HEK293 (cell line): ENCODE results near the gene AP5S1.

Experiments
- GFI1B ChIP-seq: fragments of 450-650 bp; formaldehyde crosslinking; IDR thresholded peaks from 2 replicates; pipeline ENCODE4 v1.5.1; 2016; ENCODE audit warnings: missing biosample characterization, missing genetic modification characterization
- HOXA7 ChIP-seq: sonication (generic); formaldehyde crosslinking; IDR thresholded peaks from 2 replicates; pipeline ENCODE4 v1.8.1; 2022; ENCODE audit warnings: missing genetic modification reagents, borderline replicate concordance
- KLF7 ChIP-seq: fragments of 450-650 bp; formaldehyde crosslinking; IDR thresholded peaks from 2 replicates; pipeline ENCODE4 v1.5.1; 2016; ENCODE audit warnings: missing biosample characterization, missing genetic modification characterization, borderline replicate concordance
- MZF1 ChIP-seq: fragments of 450-650 bp; formaldehyde crosslinking; IDR thresholded peaks from 2 replicates; pipeline ENCODE4 v1.5.1; 2017; ENCODE audit warnings: missing biosample characterization, missing genetic modification characterization, borderline replicate concordance
- OSR2 ChIP-seq: fragments of 450-650 bp; formaldehyde crosslinking; IDR thresholded peaks from 2 replicates; pipeline ENCODE4 v1.5.1; 2016; ENCODE audit warnings: missing biosample characterization, missing genetic modification characterization
- OVOL3 ChIP-seq: fragments of 450-650 bp; formaldehyde crosslinking; IDR thresholded peaks from 2 replicates; pipeline ENCODE4 v1.5.1; 2016; ENCODE audit warnings: missing biosample characterization, missing genetic modification characterization
- SALL2 ChIP-seq: fragments of 450-650 bp; formaldehyde crosslinking; IDR thresholded peaks from 2 replicates; pipeline ENCODE4 v1.5.0; 2017; ENCODE audit warnings: missing biosample characterization, mild to moderate bottlenecking, missing genetic modification characterization, borderline replicate concordance
- SP2 ChIP-seq: fragments of 450-650 bp; formaldehyde crosslinking; IDR thresholded peaks from 2 replicates; pipeline ENCODE4 v1.5.1; 2016; ENCODE audit warnings: missing biosample characterization, missing genetic modification characterization
- ZBTB1 ChIP-seq: fragments of 450-650 bp; formaldehyde crosslinking; IDR thresholded peaks from 2 replicates; pipeline ENCODE4 v1.5.1; 2016; ENCODE audit warnings: missing biosample characterization, missing genetic modification characterization
- ZBTB20 ChIP-seq: fragments of 450-650 bp; formaldehyde crosslinking; IDR thresholded peaks from 2 replicates; pipeline ENCODE4 v1.5.1; 2016; ENCODE audit warnings: missing biosample characterization, missing genetic modification characterization
- ZFP69B ChIP-seq: fragments of 450-650 bp; formaldehyde crosslinking; IDR thresholded peaks from 2 replicates; pipeline ENCODE4 v1.5.1; 2016; ENCODE audit warnings: missing biosample characterization, missing genetic modification characterization
- ZNF114 ChIP-seq: fragments of 450-650 bp; formaldehyde crosslinking; IDR thresholded peaks from 2 replicates; pipeline ENCODE4 v1.5.0; 2017; ENCODE audit warnings: missing biosample characterization, missing genetic modification characterization
- ZNF138 ChIP-seq: fragments of 450-650 bp; formaldehyde crosslinking; IDR thresholded peaks from 2 replicates; pipeline ENCODE4 v1.5.1; 2016; ENCODE audit warnings: missing biosample characterization, missing genetic modification characterization, borderline replicate concordance
- ZNF140 ChIP-seq: fragments of 450-650 bp; formaldehyde crosslinking; IDR thresholded peaks from 2 replicates; pipeline ENCODE4 v1.5.1; 2016; ENCODE audit warnings: missing biosample characterization, missing genetic modification characterization
- ZNF202 ChIP-seq: fragments of 450-650 bp; formaldehyde crosslinking; IDR thresholded peaks from 2 replicates; pipeline ENCODE4 v1.5.1; 2016; ENCODE audit warnings: missing biosample characterization, missing genetic modification characterization, borderline replicate concordance
- ZNF214 ChIP-seq: fragments of 450-650 bp; formaldehyde crosslinking; IDR thresholded peaks from 2 replicates; pipeline ENCODE4 v1.5.1; 2017; ENCODE audit warnings: missing biosample characterization, mild to moderate bottlenecking, missing genetic modification characterization, borderline replicate concordance
- ZNF292 ChIP-seq: fragments of 450-650 bp; formaldehyde crosslinking; IDR thresholded peaks from 2 replicates; pipeline ENCODE4 v1.5.1; 2016; ENCODE audit warnings: low read depth, missing biosample characterization, missing genetic modification characterization, borderline replicate concordance
- ZNF394 ChIP-seq: fragments of 450-650 bp; formaldehyde crosslinking; IDR thresholded peaks from 2 replicates; pipeline ENCODE4 v1.5.1; 2016; ENCODE audit warnings: missing biosample characterization, missing genetic modification characterization, mild to moderate bottlenecking, moderate library complexity, borderline replicate concordance
- ZNF404 ChIP-seq: fragments of 450-650 bp; formaldehyde crosslinking; IDR thresholded peaks from 2 replicates; pipeline ENCODE4 v1.5.1; 2017; ENCODE audit warnings: missing biosample characterization, missing genetic modification characterization
- ZNF426 ChIP-seq: fragments of 450-650 bp; formaldehyde crosslinking; IDR thresholded peaks from 2 replicates; pipeline ENCODE4 v1.5.1; 2017; ENCODE audit warnings: missing biosample characterization, missing genetic modification characterization, mild to moderate bottlenecking, inconsistent platforms, moderate library complexity
- ZNF501 ChIP-seq: fragments of 450-650 bp; formaldehyde crosslinking; IDR thresholded peaks from 2 replicates; pipeline ENCODE4 v1.5.1; 2016; ENCODE audit warnings: missing biosample characterization, missing genetic modification characterization
- ZNF521 ChIP-seq: fragments of 450-650 bp; formaldehyde crosslinking; IDR thresholded peaks from 2 replicates; pipeline ENCODE4 v1.5.1; 2017; ENCODE audit warnings: missing biosample characterization, mild to moderate bottlenecking, missing genetic modification characterization
- ZNF571 ChIP-seq: fragments of 450-650 bp; formaldehyde crosslinking; IDR thresholded peaks from 2 replicates; pipeline ENCODE4 v1.5.0; 2017; ENCODE audit warnings: missing biosample characterization, missing genetic modification characterization
- ZNF626 ChIP-seq: fragments of 450-650 bp; sonication (Bioruptor Pico); formaldehyde crosslinking; IDR thresholded peaks from 2 replicates; pipeline ENCODE4 v1.5.1; 2018; ENCODE audit warnings: missing biosample characterization, missing genetic modification characterization, inconsistent platforms
- ZNF76 ChIP-seq: fragments of 450-650 bp; formaldehyde crosslinking; IDR thresholded peaks from 2 replicates; pipeline ENCODE4; 2016; ENCODE audit warnings: low read depth, missing biosample characterization, missing genetic modification characterization, borderline replicate concordance
- ZNF776 ChIP-seq: fragments of 450-650 bp; formaldehyde crosslinking; IDR thresholded peaks from 2 replicates; pipeline ENCODE4 v1.5.0; 2017; ENCODE audit warnings: missing biosample characterization, missing genetic modification characterization, borderline replicate concordance
- ZSCAN30 ChIP-seq: fragments of 450-650 bp; IDR thresholded peaks from 2 replicates; pipeline ENCODE4 v1.5.1; 2018; ENCODE audit warnings: missing biosample characterization, mild to moderate bottlenecking, missing genetic modification characterization, moderate library complexity
- ZXDB ChIP-seq: fragments of 450-650 bp; formaldehyde crosslinking; IDR thresholded peaks from 2 replicates; pipeline ENCODE4 v1.5.1; 2016; ENCODE audit warnings: missing biosample characterization, missing genetic modification characterization
- TF ChIP-seq, protein P1 (sequence below): fragments of 450-650 bp; formaldehyde crosslinking; IDR thresholded peaks from 2 replicates; pipeline ENCODE4 v1.5.1; 2016; ENCODE audit warnings: missing biosample characterization, missing genetic modification characterization
- TF ChIP-seq, protein P2 (sequence below): fragments of 450-650 bp; formaldehyde crosslinking; IDR thresholded peaks from 2 replicates; pipeline ENCODE4 v1.5.1; 2016; ENCODE audit warnings: missing biosample characterization, missing genetic modification characterization, borderline replicate concordance
- TF ChIP-seq, protein P3 (sequence below): fragments of 450-650 bp; formaldehyde crosslinking; IDR thresholded peaks from 2 replicates; pipeline ENCODE4 v1.5.1; 2016; ENCODE audit warnings: missing biosample characterization, missing genetic modification characterization
- TF ChIP-seq, protein P4 (sequence below): fragments of 450-650 bp; formaldehyde crosslinking; conservative IDR thresholded peaks from 2 replicates; pipeline ENCODE4 v1.5.1; 2016; ENCODE audit warnings: low read depth, missing biosample characterization, missing genetic modification characterization

The AP5S1 gene

DNA sequence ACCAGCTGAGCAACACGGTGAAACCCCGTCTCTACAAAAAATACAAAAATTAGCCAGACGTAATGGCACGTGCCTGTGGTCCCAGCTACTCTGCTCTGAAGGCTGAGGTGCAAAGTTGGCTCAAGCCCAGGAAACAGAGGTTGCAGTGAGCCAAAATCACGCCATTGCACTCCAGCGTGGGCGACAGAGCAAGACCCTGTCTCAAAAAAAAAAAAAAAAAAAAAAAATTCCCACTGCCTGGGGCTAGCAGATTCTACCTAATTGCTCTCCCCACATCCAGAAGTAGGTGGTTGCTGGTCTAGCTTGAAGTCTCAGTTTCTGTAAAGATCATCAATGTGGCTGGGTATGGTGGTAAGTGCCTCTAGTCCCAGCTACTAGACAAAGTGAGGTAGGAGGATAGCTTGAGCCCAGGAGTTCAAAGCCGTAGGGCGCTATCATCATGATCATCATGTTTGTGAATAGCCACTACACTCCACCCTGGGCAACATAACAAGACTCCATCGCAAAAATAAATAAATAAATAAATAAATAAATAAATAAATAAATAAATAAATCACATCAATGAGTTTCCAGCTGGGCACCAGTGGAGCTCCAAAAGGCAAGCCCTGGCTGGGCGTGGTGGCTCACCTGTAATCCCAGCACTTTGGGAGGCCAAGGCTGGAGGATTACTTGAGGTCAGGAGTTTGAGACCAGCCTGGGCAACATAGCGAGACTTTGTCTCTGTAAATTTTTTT is 6.3 kb upstream of the AP5S1 start (continued):
- TF ChIP-seq, protein P1, sequence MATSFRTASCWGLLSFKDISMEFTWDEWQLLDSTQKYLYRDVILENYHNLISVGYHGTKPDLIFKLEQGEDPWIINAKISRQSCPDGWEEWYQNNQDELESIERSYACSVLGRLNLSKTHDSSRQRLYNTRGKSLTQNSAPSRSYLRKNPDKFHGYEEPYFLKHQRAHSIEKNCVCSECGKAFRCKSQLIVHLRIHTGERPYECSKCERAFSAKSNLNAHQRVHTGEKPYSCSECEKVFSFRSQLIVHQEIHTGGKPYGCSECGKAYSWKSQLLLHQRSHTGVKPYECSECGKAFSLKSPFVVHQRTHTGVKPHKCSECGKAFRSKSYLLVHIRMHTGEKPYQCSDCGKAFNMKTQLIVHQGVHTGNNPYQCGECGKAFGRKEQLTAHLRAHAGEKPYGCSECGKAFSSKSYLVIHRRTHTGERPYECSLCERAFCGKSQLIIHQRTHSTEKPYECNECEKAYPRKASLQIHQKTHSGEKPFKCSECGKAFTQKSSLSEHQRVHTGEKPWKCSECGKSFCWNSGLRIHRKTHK, result no peak
- no peak for TF ChIP-seq ZBTB1 (tag by site-specific recombination)
- TF ChIP-seq, protein P2, sequence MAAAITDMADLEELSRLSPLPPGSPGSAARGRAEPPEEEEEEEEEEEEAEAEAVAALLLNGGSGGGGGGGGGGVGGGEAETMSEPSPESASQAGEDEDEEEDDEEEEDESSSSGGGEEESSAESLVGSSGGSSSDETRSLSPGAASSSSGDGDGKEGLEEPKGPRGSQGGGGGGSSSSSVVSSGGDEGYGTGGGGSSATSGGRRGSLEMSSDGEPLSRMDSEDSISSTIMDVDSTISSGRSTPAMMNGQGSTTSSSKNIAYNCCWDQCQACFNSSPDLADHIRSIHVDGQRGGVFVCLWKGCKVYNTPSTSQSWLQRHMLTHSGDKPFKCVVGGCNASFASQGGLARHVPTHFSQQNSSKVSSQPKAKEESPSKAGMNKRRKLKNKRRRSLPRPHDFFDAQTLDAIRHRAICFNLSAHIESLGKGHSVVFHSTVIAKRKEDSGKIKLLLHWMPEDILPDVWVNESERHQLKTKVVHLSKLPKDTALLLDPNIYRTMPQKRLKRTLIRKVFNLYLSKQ (tag by site-specific recombination), result no peak
- TF ChIP-seq ZNF571 (tag by site-specific recombination), result no peak
- TF ChIP-seq SP2 (tag by site-specific recombination), result no peak
- peak; percentile 86 for TF ChIP-seq ZXDB (tag by site-specific recombination)
- TF ChIP-seq KLF7, result peak; percentile 52; the same call in 1 of the 2 replicates
- TF ChIP-seq ZNF501 (tag by site-specific recombination), result 0 out of 2 replicates have a peak, but pooled peaks have one; percentile 53
- no peak for TF ChIP-seq OSR2
- 0 out of 2 replicates have a peak, but pooled peaks have one; percentile 83 for TF ChIP-seq ZNF138 (tag by site-specific recombination)
- TF ChIP-seq, protein P3, sequence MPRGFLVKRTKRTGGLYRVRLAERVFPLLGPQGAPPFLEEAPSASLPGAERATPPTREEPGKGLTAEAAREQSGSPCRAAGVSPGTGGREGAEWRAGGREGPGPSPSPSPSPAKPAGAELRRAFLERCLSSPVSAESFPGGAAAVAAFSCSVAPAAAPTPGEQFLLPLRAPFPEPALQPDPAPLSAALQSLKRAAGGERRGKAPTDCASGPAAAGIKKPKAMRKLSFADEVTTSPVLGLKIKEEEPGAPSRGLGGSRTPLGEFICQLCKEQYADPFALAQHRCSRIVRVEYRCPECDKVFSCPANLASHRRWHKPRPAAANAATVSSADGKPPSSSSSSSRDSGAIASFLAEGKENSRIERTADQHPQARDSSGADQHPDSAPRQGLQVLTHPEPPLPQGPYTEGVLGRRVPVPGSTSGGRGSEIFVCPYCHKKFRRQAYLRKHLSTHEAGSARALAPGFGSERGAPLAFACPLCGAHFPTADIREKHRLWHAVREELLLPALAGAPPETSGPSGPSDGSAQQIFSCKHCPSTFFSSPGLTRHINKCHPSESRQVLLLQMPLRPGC (tag by site-specific recombination), result no peak
- no peak for TF ChIP-seq ZNF776 (tag by site-specific recombination)
- TF ChIP-seq ZNF76, result no peak
- TF ChIP-seq ZNF140 (tag by site-specific recombination), result peak; percentile 80
- TF ChIP-seq ZNF426 (tag by site-specific recombination), result peak; percentile 97
- no peak for TF ChIP-seq ZFP69B
- peak; percentile 96 for TF ChIP-seq ZNF404 (tag by site-specific recombination)
- TF ChIP-seq SALL2, result no peak
- no peak for TF ChIP-seq ZBTB20 (tag by site-specific recombination)
- peak; percentile 67; the same call in 1 of the 2 replicates for TF ChIP-seq OVOL3
- TF ChIP-seq ZNF292 (tag by site-specific recombination), result peak; percentile 81; the same call in 1 of the 2 replicates
- no peak for TF ChIP-seq ZNF114
- TF ChIP-seq ZNF202 (tag by site-specific recombination), result peak; percentile 95; the same call in 1 of the 2 replicates
- TF ChIP-seq ZNF214 (tag by site-specific recombination), result no peak
- TF ChIP-seq ZNF394 (tag by site-specific recombination), result peak; percentile 98
- TF ChIP-seq ZSCAN30 (tag by site-specific recombination), result no peak
- TF ChIP-seq HOXA7 (CRISPR knock-in tag), result no peak
- TF ChIP-seq, protein P4, sequence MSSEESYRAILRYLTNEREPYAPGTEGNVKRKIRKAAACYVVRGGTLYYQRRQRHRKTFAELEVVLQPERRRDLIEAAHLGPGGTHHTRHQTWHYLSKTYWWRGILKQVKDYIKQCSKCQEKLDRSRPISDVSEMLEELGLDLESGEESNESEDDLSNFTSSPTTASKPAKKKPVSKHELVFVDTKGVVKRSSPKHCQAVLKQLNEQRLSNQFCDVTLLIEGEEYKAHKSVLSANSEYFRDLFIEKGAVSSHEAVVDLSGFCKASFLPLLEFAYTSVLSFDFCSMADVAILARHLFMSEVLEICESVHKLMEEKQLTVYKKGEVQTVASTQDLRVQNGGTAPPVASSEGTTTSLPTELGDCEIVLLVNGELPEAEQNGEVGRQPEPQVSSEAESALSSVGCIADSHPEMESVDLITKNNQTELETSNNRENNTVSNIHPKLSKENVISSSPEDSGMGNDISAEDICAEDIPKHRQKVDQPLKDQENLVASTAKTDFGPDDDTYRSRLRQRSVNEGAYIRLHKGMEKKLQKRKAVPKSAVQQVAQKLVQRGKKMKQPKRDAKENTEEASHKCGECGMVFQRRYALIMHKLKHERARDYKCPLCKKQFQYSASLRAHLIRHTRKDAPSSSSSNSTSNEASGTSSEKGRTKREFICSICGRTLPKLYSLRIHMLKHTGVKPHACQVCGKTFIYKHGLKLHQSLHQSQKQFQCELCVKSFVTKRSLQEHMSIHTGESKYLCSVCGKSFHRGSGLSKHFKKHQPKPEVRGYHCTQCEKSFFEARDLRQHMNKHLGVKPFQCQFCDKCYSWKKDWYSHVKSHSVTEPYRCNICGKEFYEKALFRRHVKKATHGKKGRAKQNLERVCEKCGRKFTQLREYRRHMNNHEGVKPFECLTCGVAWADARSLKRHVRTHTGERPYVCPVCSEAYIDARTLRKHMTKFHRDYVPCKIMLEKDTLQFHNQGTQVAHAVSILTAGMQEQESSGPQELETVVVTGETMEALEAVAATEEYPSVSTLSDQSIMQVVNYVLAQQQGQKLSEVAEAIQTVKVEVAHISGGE (tag by site-specific recombination), result peak; percentile 87
- TF ChIP-seq GFI1B (tag by site-specific recombination), result peak; percentile 61; the same call in 1 of the 2 replicates
- no peak for TF ChIP-seq ZNF521 (tag by site-specific recombination)
- TF ChIP-seq ZNF626, result no peak
- TF ChIP-seq MZF1 (tag by site-specific recombination), result peak; percentile 47; the same call in 1 of the 2 replicates
